NCI-H146 treated with DMSO at 0.1 percent for 48 hours (cell line): ENCODE data around the gene CERS5.
A peak's percentile ranks its signal among the peaks of the same experiment; 100 is the strongest.
"Not testable (repeated sequence)": the region's sequence is repeated elsewhere in the genome, so short reads cannot be mapped to it uniquely, and the experiment has no call there.

Experiments used
- DNase-seq: peaks from one replicate; lab custom pipeline; 2025; ENCODE audit not compliant: unreplicated experiment; lab: John Stamatoyannopoulos, UW

CERS5 gene

DNA sequence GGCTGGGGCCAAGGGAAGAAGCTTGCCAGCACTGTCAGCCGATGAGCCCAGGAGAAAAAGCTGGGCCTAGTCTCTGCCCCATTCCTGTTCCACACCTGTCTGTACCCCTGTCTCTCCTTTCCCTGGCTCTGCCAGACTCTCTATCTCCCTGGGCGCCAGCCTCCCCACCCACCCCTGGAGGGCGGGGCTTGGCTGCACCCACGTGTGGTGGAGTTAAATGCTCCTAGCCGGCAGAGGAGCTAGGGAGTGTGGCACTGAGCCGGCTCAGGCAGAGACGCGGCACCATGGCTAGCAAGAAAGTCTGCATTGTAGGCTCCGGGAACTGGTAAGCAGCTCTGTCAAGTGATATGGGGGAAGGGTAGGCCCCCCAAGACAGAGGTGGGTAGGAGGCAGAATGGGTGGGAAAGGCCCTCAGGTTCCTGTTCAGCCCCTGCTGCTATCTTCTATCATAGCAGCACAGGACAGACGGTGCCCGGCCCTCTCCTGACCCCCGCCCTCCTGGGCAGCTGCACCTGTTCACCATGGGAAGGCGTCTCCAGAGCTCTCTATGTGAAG is 63.3 kb downstream of the CERS5 start, which contains the start of gene GPD1:
Gene GPD1 (plus strand): TSS at position 242 of the 555 bp plus-strand sequence. CDS start 43 bp downstream, at position 285.
- peak; percentile 75 for DNase-seq

DNA sequence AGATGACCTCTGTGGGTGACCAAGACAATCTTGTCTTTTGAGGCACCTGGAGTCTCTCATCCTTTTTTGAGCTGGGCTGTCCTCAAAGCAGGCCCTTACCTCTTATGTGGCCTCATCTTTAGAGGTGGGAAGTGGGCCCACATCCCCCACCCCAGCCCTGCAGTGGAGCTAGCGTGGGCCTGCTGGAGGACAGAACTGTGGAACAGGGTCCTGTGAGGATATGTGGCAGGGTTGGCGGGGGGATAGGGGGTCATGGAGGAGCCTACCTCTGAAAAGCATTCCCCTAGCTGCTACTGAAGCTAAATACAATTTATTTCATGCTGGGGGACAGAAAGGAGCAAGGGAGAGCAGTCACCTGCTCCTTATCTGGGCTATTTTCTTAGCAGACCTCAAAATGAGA is 63.8 kb downstream of the CERS5 start:
- DNase-seq = no peak

- no peak for DNase-seq
Observed at GRCh38 chr12:50102646-50103309, 64.4 kb downstream of the CERS5 start.

GRCh38 chr12:50102131-50102531 is 65.0 kb downstream of the CERS5 start:
- no peak for DNase-seq

- no peak for DNase-seq
Observed at GRCh38 chr12:50101663-50102062, 65.5 kb downstream of the CERS5 start.

- DNase-seq = no peak
Observed at GRCh38 chr12:50100561-50100960, 66.6 kb downstream of the CERS5 start.

DNA sequence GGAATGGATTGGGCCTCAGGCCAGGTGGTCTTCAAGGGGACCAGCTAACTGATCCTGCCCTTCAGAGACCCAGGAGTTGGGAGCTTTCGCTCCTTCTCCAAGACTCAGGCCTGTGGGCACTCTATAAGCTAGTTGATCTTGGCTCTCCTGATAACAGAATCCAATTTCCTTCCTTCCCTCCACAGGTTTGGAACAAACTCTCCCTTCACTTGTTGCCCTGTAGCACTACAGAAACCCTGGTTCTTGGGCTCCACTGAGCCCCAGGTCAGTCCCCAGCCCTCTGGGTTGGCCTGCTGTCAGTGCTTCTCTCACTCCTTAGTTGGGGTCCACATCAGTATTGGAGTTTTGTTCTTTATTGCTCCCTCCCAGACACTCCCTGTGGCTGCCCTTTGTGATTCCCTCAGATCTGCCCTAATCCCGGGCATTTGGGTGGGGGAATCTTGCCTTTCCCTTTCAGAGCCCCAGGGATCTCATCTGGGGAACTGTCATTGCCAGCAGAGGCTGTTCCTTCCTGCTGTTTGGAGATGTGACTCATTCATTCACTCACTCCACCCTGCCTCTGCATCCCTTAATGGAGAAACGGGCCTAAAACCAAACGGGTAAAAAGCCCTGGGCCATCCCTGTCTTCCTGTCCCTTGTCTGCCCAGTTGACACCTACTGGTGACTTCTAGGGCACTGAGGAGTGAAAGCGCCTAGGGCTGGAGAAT is 67.7 kb downstream of the CERS5 start:
- DNase-seq = no peak

DNA sequence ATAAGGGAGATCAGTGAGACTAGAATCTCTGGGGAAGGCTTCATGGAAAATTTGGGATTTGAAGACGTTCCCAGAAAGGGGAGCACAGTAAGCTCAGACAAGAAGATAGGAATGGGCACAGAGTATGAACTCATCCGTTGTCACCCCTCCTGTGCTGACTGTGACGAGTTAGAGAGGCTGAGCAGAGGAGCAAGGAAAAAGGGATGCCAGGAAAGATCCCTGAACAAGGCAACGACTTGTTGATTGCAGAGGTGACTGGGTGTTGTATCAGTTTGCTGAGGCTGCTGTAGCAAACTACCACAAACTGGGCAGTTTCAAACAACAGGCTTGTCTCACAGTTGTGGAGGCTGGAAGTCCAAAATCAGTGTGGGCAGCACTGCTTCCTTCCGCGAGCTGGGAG is 69.2 kb downstream of the CERS5 start:
- DNase-seq = no peak

DNA sequence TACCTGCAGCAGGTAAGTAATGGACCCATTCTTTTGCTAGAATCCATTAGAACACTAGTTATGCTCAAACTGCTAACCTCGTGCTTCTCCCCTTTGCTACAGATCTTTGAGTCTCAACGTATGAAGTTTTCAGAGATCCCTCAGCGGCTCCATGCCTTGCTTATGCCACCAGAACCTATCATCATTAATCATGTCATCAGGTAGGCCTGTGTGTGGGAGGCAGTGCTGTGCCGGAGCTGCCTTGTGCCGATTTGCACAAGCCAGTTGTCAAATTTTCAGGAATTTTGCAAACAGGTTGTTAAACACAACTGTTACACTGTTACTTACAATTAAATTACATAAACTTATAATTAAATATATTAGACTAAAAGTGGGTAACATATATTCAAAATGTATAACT is 76.8 kb downstream of the CERS5 start:
- no peak for DNase-seq

DNA sequence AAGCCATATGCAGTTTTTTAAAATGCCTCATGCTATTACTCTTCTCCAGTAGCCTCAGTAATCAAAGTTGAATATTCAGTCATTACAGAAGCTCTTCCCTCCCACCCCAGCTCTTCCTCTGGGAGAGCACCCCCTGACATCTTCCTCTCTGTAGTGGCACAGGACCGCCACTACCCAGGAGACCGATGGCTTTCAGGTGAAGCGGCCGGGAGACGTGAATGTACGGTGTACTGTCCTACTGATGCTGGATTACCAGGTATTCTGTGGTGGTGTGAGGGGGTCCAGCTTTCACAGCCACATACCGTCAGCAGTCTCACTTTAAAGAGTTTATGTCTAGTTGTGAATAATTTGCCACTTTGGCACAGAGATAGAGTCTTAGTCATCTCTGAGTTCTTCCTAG is 77.4 kb downstream of the CERS5 start:
- DNase-seq = no peak

DNA sequence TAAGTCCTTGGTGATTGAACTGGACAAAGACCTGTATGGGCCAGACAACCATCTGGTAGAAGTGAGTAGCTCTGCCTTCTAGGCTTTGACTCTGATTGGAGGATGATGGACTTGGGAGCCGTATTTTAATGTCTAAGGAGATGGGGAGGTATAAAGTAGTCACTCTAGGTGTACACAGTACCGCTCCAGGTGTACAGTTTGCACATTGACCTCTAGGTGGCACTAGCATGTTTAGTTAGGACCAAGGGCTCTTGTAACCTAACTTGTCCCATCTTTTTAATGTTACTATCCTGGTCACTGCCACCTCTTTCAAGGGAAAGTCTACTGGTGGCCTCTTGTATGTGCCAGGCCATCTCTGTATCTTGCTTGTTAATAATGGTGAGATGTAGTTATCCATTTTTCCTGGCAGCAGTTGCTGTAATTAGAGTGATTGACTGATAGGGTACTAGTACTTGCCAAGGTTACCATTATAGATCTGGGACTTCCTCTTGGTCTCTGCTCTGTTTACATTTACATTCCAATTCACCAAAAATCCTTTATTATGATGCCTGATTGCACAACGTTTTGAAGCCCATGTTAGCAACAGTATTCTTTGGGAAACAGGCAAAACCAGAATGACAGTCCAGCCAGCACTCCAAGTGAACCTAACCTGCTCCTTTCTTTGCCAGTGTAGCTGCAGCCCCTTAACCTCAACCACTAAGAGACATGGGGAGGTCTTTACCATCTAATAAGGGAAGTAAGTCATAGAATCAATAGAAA is 78.4 kb downstream of the CERS5 start:
- peak; percentile 64 for DNase-seq

DNA sequence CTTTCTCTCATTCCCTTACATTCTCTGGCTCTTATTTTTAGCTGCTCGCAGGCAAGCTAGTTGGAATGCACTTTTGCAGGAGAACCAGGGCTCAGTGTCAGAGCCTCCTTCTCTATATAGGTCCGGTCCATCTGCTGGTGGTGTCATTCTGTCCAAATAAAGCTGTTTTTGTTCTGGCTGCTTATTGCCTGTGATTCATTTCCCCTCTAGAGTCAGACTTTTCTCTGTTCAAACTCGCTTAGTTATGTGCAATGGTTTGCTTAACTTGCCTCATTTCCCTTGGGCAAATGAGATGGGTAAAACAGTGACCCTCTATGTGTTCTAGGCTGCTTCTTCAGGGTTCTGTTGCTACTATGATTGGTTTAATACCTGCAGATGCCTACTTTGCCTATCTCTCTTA is 79.2 kb downstream of the CERS5 start:
- DNase-seq = no peak

- DNase-seq = no peak
Observed at GRCh38 chr12:50087151-50087550, 80.0 kb downstream of the CERS5 start.

GRCh38 chr12:50086148-50086547 is 81.0 kb downstream of the CERS5 start:
- no peak for DNase-seq

DNA sequence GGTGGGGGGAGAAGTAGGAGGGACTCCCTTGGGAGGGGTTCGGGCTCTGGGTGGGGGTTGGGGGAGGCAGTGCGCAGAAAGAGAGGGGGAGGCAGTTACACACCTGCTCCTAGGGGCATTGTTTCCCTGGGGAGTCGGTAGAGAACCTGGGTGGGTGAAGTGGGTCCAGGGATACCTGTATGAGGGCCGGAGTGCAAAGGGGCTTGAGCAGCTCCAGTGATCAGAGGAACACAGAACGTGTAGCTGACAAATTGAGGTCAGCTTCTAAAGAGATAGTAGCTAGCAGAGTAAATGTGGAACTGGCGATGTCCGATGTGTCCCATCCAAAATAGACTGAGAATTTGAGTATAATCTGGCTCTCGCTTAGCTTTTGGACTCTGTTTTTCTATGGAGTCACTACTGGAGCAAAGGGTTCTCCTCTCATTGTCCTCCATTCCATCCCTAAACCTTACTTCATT is 81.5 kb downstream of the CERS5 start:
- DNase-seq = peak; percentile 59

GRCh38 chr12:50084775-50085614 is 82.2 kb downstream of the CERS5 start, which contains the start of gene SMARCD1:
SMARCD1 (plus strand) TSS chr12:50085342; CDS start chr12:50085370, 28 bp downstream.
- peak; percentile 94 for DNase-seq

DNA sequence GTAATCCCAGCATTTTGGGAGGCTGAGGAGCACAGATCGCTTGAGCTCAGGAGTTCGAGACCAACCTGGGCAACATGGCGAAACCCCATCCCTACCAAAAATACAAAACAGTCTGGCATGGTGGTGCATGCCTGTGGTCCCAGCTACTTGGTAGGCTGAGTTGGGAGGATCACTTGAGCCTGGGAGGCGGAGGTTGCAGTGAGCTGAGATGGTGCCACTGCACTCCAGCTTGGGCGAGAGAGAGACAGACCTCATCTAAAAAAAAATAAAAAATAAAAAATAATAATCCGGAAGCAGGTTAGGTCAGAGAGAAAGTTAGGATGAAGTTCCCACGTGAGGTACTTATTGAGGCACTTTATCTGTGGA is 82.8 kb downstream of the CERS5 start:
- not testable (repeated sequence) for DNase-seq

GRCh38 chr12:50083301-50083700 is 83.9 kb downstream of the CERS5 start:
- no peak for DNase-seq

DNA sequence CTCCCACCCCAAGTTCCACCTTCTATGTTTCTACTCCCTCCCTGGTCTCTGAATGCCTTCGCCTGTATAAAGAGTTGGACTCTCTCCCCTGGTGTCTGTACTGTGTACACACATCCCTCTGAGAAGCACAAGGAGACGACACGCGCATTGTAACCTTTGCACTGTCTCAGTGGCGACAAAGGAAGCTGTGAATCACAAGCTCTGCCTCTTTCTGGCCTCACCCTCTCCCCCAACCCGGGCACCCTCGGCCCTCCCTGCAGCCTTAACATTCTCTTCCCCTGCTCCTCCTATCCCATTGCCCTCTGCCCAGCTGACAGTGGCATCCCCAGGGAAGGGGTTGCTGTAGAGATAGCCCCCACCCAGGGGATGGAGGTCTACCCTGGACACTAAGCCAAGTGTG is 84.5 kb downstream of the CERS5 start:
- peak; percentile 9 for DNase-seq

GRCh38 chr12:50081096-50081808 is 85.9 kb downstream of the CERS5 start:
- no peak for DNase-seq
